Measurements from ENCODE around the gene BMPR1A. TPM values are rescaled to one million over a fixed set of nuclear protein-coding genes. Genes with fewer than 3 reads are reported as not detected.
A peak's percentile ranks its signal among the peaks of the same experiment; 100 is the strongest.
"Not testable (repeated sequence)": the region's sequence is repeated elsewhere in the genome, so short reads cannot be mapped to it uniquely, and the experiment has no call there.

The BMPR1A gene
- total RNA-seq, 6 experiments from 2014 or later, result 41.9 to 50.5 (median 46.6) TPM

DNA sequence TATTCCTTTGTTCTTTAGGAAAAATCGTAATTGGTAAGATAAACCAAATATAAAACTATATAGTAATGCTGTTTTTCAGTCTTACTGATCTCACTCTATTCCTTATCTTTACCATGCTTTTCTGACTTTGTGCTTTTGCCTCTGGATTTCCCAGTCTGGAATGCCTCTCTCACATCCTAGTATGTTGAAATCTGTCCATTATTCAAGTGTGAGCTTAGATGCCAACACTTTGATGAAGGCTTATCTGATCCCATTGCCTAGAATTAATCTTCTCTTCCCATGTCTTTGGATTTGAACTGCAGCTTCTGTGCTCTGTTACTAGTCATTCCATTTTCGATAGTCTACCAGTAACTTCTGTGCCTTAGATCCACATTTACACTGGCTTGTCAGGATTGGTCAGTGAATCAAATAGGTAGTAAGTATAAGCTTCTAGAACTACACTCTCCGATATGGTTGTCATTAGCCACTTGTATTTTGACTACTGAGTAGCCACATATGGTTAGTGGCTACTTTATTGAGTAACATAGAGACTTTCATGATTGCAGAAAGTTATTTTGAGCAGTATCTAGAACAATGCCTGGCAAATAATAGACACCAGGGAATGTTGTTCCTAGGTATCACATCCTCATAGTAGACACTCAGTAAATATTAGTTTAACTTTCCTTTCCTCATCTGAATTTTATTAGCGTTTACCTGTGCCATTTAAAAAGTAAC is 92.9 kb downstream of the BMPR1A start:
- Mint-ChIP-seq H3K36me3 (ENCODE audit: low read depth) (peaks cover 15% of the 10 kb centered on the region), H3K4me1 (ENCODE audit: low read depth) (peaks cover 13% of the 10 kb centered on the region), H3K27me3 (ENCODE audit: insufficient read depth) (no peaks in the 10 kb centered on the region), H3K9me3 (no peaks in the 10 kb centered on the region), H3K4me3 (no peak overlapping the region), H3K27ac (no peak overlapping the region)
- TF ChIP-seq, protein P1, sequence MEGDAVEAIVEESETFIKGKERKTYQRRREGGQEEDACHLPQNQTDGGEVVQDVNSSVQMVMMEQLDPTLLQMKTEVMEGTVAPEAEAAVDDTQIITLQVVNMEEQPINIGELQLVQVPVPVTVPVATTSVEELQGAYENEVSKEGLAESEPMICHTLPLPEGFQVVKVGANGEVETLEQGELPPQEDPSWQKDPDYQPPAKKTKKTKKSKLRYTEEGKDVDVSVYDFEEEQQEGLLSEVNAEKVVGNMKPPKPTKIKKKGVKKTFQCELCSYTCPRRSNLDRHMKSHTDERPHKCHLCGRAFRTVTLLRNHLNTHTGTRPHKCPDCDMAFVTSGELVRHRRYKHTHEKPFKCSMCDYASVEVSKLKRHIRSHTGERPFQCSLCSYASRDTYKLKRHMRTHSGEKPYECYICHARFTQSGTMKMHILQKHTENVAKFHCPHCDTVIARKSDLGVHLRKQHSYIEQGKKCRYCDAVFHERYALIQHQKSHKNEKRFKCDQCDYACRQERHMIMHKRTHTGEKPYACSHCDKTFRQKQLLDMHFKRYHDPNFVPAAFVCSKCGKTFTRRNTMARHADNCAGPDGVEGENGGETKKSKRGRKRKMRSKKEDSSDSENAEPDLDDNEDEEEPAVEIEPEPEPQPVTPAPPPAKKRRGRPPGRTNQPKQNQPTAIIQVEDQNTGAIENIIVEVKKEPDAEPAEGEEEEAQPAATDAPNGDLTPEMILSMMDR (IDR thresholded peaks at IDR 0.05), result no peak
- no peak for DNase-seq

DNA sequence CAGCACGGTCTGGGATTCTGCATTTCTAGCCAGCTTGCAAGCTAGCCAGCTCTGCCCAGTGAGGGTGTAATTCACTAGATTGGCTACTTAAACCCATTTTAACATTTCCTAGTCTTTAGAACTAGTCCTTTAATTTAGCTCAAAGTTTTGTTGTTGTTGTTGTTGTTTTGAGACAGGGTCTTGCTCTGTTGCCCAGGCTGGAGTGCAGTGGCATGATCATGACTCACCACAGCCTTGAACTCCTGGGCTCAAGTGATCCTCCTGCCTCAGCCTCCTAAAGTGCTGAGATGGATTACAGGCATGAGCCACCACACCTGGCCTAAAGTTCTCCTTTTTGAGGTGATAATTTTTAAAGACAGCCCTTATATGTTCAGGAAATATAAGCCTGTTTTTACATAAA is 94.1 kb downstream of the BMPR1A start:
- TF ChIP-seq, protein P1 (IDR thresholded peaks at IDR 0.05), result no peak
- H3K27me3 Mint-ChIP-seq (ENCODE audit: insufficient read depth), result no peaks in the 10 kb centered on the region
- no peak for DNase-seq
- H3K9me3 Mint-ChIP-seq, result no peaks in the 10 kb centered on the region
- no peak overlapping the region for H3K27ac Mint-ChIP-seq
- H3K4me1 Mint-ChIP-seq (ENCODE audit: low read depth), result peaks cover 13% of the 10 kb centered on the region
- no peak overlapping the region for H3K4me3 Mint-ChIP-seq
- H3K36me3 Mint-ChIP-seq (ENCODE audit: low read depth), result peaks cover 15% of the 10 kb centered on the region

DNA sequence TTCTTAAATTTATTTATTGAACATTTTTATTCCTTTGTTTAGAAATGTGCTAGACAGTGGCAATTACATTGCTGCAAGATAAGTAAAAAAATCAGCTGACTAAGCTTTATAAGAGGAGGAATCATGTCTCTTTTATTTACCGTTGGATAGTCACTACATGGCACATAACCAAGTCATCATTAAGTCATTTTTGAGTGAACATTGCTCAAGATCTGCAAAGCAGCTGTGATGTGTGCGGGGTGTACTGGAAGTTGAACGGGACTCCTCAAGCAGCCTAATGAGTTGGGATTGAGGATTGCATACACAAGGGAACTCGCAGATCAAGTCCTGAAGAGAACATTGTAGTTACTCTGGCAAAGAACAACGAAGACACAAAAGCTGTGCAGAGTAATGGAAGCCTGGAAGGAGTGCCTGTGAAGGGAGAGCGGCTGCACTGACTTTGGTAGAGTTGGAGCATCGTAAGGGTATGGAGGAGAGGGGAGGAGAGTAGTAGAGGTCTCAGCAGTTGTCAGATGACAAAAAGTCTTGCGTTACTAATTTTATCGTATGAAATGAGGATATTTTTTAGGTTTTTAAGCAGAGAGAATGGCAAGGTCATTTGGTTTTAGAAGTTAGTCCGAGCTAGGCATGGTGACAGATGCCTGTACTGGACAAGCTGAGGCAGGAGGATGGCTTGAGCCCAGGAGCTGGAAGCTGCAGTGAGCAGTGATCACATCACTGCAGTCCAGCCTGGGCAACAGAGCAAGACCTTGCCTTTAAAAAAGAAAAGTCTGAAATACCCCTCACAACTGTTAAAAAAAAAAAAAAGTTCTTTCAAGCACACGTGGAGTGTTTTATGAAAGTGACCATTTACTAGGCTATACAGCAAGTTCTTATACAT is 95.1 kb downstream of the BMPR1A start:
- DNase-seq, result peak; percentile 61
- Mint-ChIP-seq H3K4me1 (ENCODE audit: low read depth) (peaks cover 19% of the 10 kb centered on the region), H3K27ac (peak overlapping the region; percentile 58), H3K27me3 (ENCODE audit: insufficient read depth) (peaks cover 3% of the 10 kb centered on the region; the same call in 1 of the 2 replicates), H3K36me3 (ENCODE audit: low read depth) (peaks cover 15% of the 10 kb centered on the region), H3K9me3 (no peaks in the 10 kb centered on the region), H3K4me3 (peak overlapping the region; percentile 8; the same call in 1 of the 2 replicates)
- TF ChIP-seq, protein P1 (IDR thresholded peaks at IDR 0.05), result no peak

DNA sequence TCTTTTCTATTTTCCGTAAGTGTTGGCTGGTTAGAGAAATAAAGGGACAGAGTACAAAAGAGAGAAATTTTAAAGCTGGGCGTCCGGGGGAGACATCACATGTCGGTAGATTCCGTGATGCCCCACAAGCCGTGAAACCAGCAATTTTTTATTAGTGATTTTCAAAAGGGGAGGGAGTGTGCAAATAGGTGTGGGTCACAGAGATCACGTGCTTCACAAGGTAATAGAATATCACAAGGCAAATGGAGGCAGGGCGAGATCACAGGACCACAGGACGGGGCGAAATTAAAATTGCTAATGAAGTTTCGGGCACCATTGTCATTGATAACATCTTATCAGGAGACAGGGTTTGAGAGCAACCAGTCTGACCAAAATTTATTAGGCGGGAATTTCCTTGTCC is 97.2 kb downstream of the BMPR1A start:
- H3K27me3 Mint-ChIP-seq (ENCODE audit: insufficient read depth); DNase-seq; H3K27ac Mint-ChIP-seq; H3K4me3 Mint-ChIP-seq; H3K9me3 Mint-ChIP-seq: not testable (repeated sequence)
- Mint-ChIP-seq H3K36me3 (ENCODE audit: low read depth) (peaks cover 18% of the 10 kb centered on the region), H3K4me1 (ENCODE audit: low read depth) (peaks cover 39% of the 10 kb centered on the region)

DNA sequence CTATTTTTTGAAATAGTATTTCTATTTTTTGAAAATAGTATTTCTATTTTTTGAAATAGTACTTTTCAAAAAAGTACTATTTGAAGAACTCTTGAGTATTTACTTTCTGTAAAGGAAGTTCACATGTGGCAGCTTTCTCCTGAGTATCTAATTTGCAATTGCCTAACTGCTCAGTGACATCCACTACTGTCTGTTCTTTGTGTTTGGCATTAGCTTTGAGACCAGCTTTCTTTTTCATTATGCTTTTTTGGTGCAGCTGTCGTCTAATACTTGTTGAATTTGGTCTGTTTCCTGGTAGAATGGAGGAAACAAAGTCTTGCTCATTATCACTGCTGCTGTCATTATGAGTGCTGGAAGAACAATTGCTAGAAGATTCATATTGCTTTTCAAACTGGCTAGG is 99.1 kb downstream of the BMPR1A start:
- Mint-ChIP-seq H3K36me3 (ENCODE audit: low read depth) (peaks cover 18% of the 10 kb centered on the region), H3K4me1 (ENCODE audit: low read depth) (peaks cover 42% of the 10 kb centered on the region), H3K27me3 (ENCODE audit: insufficient read depth) (peaks cover 3% of the 10 kb centered on the region; the same call in 1 of the 2 replicates), H3K4me3 (no peak overlapping the region), H3K9me3 (no peaks in the 10 kb centered on the region), H3K27ac (no peak overlapping the region)
- TF ChIP-seq, protein P1 (IDR thresholded peaks at IDR 0.05), result no peak
- DNase-seq, result no peak

DNA sequence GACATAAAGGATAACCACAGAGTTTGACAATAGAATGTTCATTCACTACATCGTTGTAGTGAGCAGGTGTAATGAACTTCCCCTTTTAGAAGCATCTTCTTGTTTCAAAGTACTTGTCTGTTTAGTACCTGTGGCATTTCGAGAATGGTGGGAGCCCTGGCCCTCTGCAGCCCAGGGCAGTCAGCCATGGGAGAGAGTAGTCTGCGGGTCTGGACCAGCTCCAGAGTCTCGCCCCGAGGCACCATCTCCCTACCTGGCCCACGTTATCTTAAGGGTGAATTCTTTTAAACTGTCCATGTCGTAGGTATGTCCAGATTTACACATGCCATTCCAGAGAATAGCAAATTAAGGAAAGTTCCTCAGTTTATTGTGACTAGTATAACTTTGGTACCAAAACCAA is 99.7 kb downstream of the BMPR1A start:
- no peak for DNase-seq
- H3K27ac Mint-ChIP-seq, result no peak overlapping the region
- peaks cover 3% of the 10 kb centered on the region; the same call in 1 of the 2 replicates for H3K27me3 Mint-ChIP-seq (ENCODE audit: insufficient read depth)
- H3K4me1 Mint-ChIP-seq (ENCODE audit: low read depth), result peaks cover 37% of the 10 kb centered on the region
- H3K36me3 Mint-ChIP-seq (ENCODE audit: low read depth), result peaks cover 18% of the 10 kb centered on the region
- H3K4me3 Mint-ChIP-seq, result no peak overlapping the region
- H3K9me3 Mint-ChIP-seq, result no peaks in the 10 kb centered on the region
- TF ChIP-seq, protein P1 (IDR thresholded peaks at IDR 0.05), result no peak
